H1 (cell line): Measurements from ENCODE around the gene GTF2A1. TPM values are rescaled to one million over a fixed set of nuclear protein-coding genes. Genes with fewer than 3 reads are reported as not detected.

Experiments used
- CBX5 ChIP-seq: fragments of 300-800, 300-1000 bp; sonication (generic); IDR thresholded peaks from 2 replicates; pipeline ENCODE4 v1.7.1; 2016; ENCODE audit warnings: antibody characterized with exemption, low read length, low read depth
- CBX8 ChIP-seq: fragments of 300-800, 300-1000 bp; sonication (generic); IDR thresholded peaks from 2 replicates; pipeline ENCODE4 v1.7.1; 2016; ENCODE audit warnings: low read depth, low read length, borderline replicate concordance
- HDAC6 ChIP-seq: IDR thresholded peaks from one replicate; pipeline ENCODE4 v1.7.1; 2012; ENCODE audit warnings: low read depth, mild to moderate bottlenecking, inconsistent platforms, low read length, moderate library complexity
- RFX5 ChIP-seq: IDR thresholded peaks from 2 replicates; pipeline ENCODE4 v1.6.1; 2011; ENCODE audit warnings: low read depth, low read length, improper control_type of control experiment, borderline replicate concordance
- TEAD4 ChIP-seq: IDR thresholded peaks from 2 replicates; pipeline ENCODE4 v1.6.1; 2012; ENCODE audit warnings: low read depth, low read length, inconsistent platforms, mixed read lengths
- USF2 ChIP-seq: IDR thresholded peaks from 2 replicates; pipeline ENCODE4 v1.6.1; 2011; ENCODE audit warnings: low read length, improper control_type of control experiment
- polyA plus RNA-seq, 7 experiments: library from polyadenylated mRNA; depleted of rRNA in 3 of 7; stranded (reverse) in 5 of 7; unstranded in 2 of 7; fragments of >200 nt in 5 of 7; fragments of 200-250 nt in 2 of 7; gene quantifications; 1 replicate in 5 of 7; 2 replicates in 1 of 7; 4 replicates in 1 of 7; pipeline versions ENCODE4 v1.2.1 to v1.2.3, GENCODE V29; 2011 to 2013; ENCODE audit warnings: missing spikeins in 2 of 7, mixed read lengths in 2 of 7
- total RNA-seq: library from RNA; stranded (reverse); fragmentation: NEBNext Ultra II Directional; extraction: Animal tissue kit (Norgen Biotek cat#: 25700); gene quantifications from 2 replicates; pipeline ENCODE4 v1.2.1, GENCODE V29; 2021
- TF ChIP-seq, protein P1 (sequence below), 3 experiments: IDR thresholded peaks; 1 replicate in 2 of 3; 2 replicates in 1 of 3; pipeline versions ENCODE4 v1.5.1 to v1.6.1; 2011; ENCODE audit warnings: low read length in 3 of 3, mild to moderate bottlenecking in 3 of 3, inconsistent platforms in 2 of 3, low read depth in 1 of 3, moderate library complexity in 1 of 3; ENCODE audit not compliant: insufficient read depth in 1 of 3; ENCODE audit errors: control extremely low read depth in 1 of 3

Gene GTF2A1
- total and polyA plus RNA-seq, 2 of the 8 experiments (the other 6 are each of a cell fraction or from before 2014, with no cell fraction given) = 24.1 to 57.8 TPM

DNA sequence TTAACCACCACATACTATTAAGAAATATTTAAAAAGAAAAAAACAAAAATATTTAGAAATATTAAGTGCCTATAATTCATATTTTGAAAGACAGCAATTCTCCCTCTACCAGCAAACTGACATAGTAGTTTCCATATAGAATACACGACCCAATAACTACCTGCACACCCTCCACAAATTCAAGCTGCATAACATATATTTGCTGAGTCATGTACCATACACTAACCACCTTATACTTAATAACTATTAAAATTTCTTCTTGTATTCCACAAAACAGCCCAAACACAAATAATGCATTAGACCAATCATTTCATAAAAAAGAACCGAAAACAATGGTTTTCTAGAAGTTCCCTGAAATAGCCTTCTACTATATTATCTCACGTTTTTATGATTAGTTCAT lies 21.7 kb downstream of the GTF2A1 start (continued):
- TF ChIP-seq, protein P1, sequence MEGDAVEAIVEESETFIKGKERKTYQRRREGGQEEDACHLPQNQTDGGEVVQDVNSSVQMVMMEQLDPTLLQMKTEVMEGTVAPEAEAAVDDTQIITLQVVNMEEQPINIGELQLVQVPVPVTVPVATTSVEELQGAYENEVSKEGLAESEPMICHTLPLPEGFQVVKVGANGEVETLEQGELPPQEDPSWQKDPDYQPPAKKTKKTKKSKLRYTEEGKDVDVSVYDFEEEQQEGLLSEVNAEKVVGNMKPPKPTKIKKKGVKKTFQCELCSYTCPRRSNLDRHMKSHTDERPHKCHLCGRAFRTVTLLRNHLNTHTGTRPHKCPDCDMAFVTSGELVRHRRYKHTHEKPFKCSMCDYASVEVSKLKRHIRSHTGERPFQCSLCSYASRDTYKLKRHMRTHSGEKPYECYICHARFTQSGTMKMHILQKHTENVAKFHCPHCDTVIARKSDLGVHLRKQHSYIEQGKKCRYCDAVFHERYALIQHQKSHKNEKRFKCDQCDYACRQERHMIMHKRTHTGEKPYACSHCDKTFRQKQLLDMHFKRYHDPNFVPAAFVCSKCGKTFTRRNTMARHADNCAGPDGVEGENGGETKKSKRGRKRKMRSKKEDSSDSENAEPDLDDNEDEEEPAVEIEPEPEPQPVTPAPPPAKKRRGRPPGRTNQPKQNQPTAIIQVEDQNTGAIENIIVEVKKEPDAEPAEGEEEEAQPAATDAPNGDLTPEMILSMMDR (IDR thresholded peaks at IDR 0.05; ENCODE audit: control extremely low read depth in 1 of 3, insufficient read depth in 1 of 3, low read depth in 1 of 3, low read length in 3 of 3) = no peak
- TF ChIP-seq CBX8 (no peak), CBX5 (no peak), USF2 (no peak), TEAD4 (no peak), HDAC6 (no peak), RFX5 (no peak)
